HG02981 (cell line): ENCODE data around the gene TAF1B.
"Not testable (repeated sequence)": the region's sequence is repeated elsewhere in the genome, so short reads cannot be mapped to it uniquely, and the experiment has no call there.

Source experiments
- ATAC-seq: cut with Tn5 transposase; IDR thresholded peaks from one replicate; pipeline ENCODE4 v1.9.1; 2021; ENCODE audit warnings: mild to moderate bottlenecking, moderate library complexity; ENCODE audit not compliant: unreplicated experiment

Gene TAF1B

GRCh38 chr2:9826208-9826607 is 17.1 kb upstream of the TAF1B start:
- ATAC-seq = no peak

DNA sequence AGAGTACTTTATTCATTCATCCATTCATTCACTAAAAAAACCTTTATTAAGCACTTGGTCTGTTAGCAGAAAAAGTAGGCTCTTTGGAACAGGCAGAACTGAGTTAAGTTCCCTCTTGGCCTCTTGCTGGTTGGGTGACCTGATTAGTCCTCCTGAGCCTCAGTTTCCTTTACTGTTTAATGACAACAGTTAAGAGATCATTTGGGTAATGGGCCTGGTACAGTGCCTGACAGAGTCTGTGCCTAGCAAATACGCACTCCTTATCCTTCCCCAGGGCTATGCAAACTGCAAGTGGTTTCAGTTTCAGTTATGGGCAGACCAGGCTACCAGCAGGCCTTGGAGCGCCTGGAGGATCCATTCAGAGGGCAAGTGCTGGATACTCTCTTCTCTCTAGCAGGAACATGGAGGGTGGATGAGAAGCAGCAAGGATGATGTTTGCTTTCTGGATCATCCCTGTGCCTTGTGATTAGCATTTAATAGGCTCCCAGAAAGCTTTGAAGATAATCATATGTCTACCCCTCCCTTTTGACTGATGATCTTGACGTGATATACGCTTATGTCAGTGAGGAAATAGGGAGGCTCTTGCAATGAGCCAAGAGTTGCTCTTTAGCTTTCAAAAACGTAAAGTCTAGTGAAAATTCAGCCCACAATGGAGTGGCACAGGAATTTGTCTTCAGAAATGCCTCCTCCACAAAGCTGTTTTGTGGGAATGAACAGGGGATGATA is 12.4 kb upstream of the TAF1B start:
- no peak for ATAC-seq

DNA sequence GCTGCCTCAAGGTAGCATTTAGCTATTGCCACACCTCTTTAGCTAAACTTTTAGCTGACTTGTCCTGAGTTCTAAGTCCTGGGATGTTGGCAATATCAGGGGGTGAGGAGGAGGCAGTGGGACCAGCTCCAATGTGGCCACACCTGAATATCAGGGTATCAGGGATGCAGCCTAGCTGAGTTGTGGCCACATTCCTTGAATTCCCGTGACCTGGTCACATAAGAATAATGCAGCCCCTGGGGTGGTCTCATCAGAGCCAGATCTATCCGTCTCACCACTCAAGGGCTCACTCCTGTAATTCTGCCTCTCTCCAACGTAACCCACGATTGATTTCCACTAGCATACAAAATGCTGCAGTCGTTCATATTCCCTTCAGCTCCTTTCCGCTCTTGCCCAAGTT is 11.6 kb upstream of the TAF1B start:
- no peak for ATAC-seq

- ATAC-seq = no peak
These were observed 10.7 kb upstream of the TAF1B start for GRCh38 chr2:9832586-9832985.

GRCh38 chr2:9835068-9835467 is 8.2 kb upstream of the TAF1B start:
- ATAC-seq = not testable (repeated sequence)

DNA sequence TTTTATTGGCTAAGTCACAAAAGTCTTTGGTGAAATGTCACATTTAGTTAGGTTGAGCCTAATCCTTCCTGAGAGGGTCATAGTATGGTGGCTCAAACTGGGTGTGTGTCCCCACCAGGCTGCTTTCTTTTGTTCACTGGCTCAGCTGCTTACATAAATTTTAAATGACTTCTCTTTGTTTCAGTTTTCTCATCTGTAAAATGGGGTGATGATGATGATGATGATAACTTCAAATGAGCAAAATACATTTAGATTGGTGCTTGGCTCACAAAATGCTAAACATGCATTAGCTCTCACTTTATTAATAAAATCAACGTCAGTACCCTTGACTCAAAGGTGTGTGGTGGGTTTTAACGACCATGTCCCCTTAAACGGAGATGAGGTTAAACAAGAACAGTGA is 7.2 kb upstream of the TAF1B start:
- ATAC-seq = no peak

DNA sequence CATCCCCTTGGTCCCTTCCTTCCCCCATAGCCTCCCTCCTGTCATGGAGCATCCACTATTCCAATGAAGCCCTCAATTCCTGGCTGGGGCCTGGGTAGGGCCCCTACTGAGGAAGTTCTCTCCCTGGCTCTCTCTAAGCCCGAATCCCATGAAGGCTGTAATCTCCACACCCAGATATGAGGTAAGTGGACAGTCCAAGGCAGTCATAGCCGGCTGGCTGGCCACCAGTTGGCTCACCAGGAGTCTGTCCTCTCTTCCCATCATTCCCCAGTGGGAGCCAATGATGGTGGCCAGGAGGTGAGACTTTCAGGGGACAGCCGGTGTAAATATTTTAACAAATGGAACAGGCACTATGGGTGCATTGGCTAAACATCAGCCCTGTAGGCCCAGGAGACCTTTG is 6.8 kb upstream of the TAF1B start:
- no peak for ATAC-seq

DNA sequence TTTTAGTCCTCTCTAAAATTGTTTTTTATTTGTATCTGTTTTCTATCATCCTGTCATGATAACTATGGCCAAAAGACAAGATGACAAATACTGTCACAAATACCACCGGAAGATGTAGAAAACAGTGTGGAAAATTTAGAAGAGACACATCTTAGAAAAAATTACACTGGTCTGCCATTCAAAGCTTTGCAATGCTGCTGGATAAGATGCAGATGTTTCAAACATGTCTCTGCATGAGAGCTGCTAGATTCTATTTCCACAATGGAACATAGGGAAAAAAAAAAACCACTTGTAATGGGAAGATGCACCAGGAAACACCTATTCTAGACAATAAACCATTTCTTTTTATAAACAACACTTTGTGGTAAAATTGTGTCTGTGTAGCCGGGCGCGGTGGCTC is 5.8 kb upstream of the TAF1B start:
- ATAC-seq = no peak

DNA sequence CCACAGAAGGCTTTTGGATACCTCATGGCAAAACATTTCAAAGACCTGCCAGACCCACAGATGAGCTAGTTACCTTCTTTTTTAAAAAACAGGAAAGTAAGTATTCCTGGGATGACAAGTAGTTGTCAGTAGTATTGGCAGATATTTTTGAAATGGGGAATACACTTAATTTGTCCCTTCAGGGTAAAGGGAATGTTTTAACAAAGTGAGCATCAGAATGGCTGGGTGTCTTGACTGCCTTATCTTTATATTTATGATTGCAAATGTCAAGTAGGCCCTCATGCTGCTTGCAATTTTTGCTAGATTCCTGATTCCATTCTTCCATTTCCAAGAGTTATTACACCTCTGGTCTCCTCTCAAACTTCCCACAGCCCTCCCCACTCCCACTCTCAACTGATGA is 4.9 kb upstream of the TAF1B start:
- no peak for ATAC-seq

DNA sequence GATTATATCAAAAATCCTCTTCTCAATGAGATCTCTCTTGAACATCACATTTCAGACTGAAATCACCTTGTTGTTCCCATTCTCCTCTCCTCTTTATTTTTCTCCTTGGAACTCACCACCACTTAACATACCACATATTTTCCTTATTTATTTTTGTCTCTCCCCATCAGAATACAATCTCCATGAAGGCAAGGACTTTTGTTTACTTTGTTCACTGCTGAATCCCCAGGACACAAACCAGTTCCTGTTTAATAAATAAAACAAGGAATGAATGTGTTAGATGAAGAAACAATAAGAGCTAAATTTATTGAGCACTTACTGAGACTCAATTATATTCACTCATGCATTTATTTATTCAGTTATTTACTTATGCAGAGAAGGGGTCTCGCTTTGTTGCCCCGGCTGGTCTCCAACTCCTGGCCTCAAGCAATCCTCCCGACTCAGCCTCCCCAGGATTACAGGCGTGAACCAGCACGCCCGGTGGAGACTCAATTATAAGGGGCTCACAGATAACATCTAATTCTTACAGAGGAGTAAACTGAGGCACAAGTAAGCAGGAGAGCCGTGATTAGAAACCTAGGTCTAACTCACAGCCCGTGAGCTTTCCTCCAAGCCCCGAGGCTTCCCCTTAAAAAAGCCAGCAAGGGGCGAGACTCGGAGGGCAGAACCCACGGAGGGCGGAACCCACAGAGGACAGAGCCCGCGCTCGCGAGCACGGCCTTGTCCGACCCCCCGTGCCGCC is 616 bp upstream of the TAF1B start:
- ATAC-seq = no peak

GRCh38 chr2:9844036-9844483 is 786 bp downstream of the TAF1B start:
- ATAC-seq = no peak

GRCh38 chr2:9844576-9844975 is 1.3 kb downstream of the TAF1B start:
- no peak for ATAC-seq

- no peak for ATAC-seq
These were observed 3.3 kb downstream of the TAF1B start for GRCh38 chr2:9846554-9846953.

DNA sequence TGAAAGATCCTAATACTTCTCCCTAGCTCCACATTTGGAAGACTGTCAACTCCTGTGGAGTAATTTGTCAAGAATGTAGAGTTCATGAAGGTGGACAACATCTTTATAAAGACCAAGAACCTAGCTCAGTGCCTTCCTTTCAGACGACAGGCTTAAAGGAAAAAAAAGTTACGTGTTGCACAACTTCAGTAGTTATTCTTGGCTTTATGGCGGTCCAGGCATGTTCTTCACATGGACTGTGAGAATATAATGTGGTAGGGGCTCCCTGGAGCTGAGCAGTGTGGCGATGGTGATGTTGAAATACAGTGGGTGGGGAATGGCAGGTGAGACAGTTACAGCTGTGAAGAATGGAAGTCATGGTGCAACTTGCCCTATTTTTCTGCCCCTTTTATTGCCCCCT is 3.9 kb downstream of the TAF1B start:
- ATAC-seq = no peak

GRCh38 chr2:9852881-9853280 is 9.6 kb downstream of the TAF1B start:
- no peak for ATAC-seq

GRCh38 chr2:9857814-9858729 is 14.8 kb downstream of the TAF1B start:
- no peak for ATAC-seq

DNA sequence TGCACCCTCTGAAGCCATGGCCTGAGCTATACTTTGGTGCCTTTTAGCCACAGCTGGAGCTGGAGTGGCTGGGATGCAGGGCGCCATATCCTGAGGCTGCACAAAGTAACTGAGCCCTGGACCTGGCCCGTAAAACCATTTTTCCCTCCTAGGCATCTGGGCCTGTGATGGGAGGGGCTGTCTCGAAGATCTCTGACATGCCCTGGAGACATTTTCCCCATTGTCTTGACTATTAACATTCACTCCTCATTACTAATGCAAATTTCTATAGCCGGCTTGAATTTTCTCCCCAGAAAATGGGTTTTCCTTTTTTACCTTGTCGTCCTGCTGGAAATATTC is 15.4 kb downstream of the TAF1B start:
- ATAC-seq = no peak

GRCh38 chr2:9860922-9861580 is 17.8 kb downstream of the TAF1B start:
- not testable (repeated sequence) for ATAC-seq

GRCh38 chr2:9867881-9868280 is 24.6 kb downstream of the TAF1B start:
- ATAC-seq = no peak

DNA sequence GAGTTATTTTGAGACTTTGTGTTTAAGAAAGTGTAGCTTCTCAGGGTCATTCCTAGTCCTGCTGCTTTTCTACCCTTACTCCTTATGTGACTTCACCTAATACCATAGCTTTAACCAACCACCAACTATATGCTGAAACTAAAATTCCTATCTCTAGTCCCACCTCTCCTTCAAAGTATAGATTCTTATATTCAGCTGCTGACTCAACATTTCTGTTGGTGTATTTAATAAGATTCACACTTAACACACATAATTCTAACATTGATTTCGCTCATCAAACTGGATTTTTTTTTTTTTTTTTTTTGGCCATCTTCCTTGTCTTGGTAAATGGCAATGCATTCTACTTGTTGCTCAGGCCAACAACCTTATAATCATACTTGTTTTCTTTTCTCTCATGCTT is 30.1 kb downstream of the TAF1B start:
- no peak for ATAC-seq

- ATAC-seq = no peak
These were observed 33.8 kb downstream of the TAF1B start for GRCh38 chr2:9877026-9877425.
